ENCODE results near the gene ZIM2.

- TF ChIP-seq CTCF (IDR thresholded peaks at IDR 0.05; ENCODE audit: low read depth, low read length) (no peak), EZH2phosphoT487 (IDR thresholded peaks at IDR 0.05; ENCODE audit: low read depth) (no peak)
These were observed 19.3 kb downstream of the ZIM2 start for GRCh38 chr19:56821209-56821608.
